IPS-NIHi7 (cell line): ENCODE measurements around the gene ROBO2.

Experiments
- DNase-seq: peaks from one replicate; pipeline ENCODE4 v3.0.0; 2012; ENCODE audit warnings: mixed read lengths; ENCODE audit errors: extremely low spot score

ROBO2 gene

DNA sequence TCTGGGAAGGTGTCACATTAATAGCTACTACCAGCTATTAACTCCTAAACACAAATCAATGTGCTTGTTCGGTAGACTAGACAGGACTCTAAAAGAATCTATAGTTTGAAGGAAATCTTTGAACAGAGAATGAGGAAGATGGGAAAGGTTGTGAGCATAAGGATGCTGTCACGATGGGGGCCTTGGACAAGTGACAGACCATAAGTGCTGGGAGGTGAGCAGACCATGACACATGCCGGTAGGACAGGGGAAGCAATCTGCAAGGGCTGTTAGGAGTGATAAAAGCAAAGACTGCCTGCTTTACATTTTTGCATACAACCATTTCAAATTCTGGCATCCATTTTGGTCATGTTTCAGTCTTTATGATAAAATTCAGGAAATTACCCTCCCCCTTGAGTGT lies 645.8 kb downstream of the ROBO2 start:
- DNase-seq, result no peak

DNA sequence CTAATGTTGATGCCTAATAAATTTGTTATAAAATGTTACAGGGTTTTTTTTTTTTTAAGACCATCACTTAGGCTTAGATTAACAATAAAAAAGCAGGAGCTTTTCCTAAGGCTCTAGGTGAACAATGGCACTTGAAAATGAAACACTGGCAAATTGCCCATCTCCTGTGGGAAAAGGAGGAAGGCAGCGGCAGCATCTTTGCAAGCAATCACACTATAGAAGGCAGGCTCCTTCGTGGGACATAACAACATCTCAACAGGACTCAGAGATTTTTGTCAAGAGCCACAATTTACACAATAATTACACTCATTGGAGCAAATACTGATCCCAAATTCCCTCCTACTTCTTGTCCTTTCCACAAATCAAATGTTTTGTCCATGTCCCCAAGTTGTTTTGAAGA lies 646.7 kb downstream of the ROBO2 start:
- DNase-seq, result peak; percentile 16

DNA sequence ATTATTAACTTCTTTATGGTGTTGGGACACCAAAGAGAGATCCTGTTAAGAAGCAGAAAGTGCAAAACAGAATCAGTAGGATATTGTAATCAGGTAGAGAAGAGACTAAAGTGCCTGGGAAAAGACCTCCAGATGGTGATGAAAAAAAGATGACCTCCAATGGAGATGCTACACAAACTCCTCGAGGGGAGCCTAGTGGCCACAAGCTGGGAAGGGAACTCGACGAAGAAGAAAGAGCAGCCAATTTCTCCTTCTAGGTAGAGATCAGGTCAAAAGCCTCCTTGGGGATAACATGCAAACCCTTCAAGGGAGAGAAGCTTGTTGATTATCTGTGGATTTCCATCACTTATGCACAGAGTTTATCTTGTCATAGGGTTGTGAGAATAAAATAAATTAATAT lies 647.6 kb downstream of the ROBO2 start:
- no peak for DNase-seq

DNA sequence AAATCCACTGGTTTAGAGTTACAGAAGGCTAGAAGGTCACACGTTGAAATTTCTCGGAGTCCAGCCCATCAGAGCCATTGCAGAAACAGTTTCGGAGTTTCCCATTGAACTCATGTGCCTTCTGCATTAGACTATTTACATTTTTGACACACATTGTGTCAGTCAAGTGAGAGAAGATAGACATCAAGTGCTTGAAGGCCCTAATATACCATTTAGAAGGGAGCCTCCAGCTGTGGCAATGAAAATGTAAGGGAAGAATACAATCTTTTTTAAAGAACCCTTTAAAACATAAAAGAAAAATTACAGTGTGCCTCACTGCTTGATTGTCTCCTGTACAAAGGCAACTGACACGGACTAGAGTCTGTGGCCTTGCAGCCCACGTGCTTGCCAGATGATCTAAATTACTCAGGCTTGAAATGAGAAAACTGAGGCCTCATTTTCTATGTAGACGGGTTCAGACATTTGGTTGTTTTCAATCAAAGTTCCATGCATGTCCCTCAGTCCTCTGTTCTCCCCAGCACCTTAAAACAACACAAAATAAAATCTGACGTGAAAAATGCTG lies 650.5 kb downstream of the ROBO2 start:
- no peak for DNase-seq

DNA sequence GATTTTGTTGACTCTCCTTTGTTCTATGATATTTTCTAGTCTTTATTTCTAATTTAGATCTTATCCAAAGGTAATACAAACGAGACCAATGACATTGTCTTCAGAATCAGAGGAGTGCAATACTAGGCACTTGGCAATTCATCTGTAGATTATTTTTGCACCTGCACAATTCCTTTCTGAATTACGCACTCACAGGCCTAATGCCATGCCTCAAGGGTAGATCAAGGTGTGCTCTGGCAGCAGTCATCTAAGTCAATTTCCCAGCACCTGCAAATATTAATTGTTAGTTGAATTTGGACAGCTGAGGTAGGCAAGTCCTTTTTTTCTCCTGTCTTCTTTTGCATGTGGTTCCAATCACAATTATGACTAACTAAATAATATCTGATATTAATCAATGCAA lies 653.2 kb downstream of the ROBO2 start:
- DNase-seq, result no peak

DNA sequence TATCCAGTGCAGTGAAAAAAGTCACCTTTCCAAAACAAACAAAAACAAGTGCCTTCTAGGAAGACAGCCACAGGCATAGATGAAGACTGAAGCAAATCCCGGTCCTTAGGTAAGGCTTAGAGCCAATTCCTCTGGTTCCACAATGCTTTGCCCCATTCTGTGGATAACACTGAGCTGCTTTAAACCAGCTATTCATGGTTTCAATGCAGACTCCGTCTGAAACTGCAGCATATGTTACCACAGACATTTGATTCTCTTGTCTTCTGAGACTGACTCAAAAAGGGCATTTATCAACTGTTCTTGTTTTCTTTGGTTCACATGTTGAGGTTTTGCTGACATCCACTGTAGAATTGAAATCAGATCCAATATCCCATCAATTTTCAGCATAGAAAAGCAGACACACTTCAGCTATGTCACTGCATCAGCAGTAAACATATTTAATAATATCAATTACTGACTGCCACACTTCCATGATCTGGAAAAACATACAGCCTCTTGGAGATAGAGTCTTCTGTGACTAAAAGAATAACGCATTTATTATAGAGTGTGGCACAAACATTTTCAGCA lies 659.3 kb downstream of the ROBO2 start:
- no peak for DNase-seq
